Gastroesophageal sphincter (tissue), 3 donors: ENCODE data around the gene FES.

Experiments
- EP300 ChIP-seq: sonication (generic); formaldehyde crosslinking; IDR thresholded peaks from one replicate; pipeline ENCODE4 v1.6.1; 2017; ENCODE audit warnings: antibody characterized with exemption, mild to moderate bottlenecking
- POLR2A ChIP-seq, 2 donors: fragments of 450-650 bp; IDR thresholded peaks; one replicate each; pipeline ENCODE4 v1.6.1; 2017; ENCODE audit warnings: antibody characterized with exemption in 2 of 2, mild to moderate bottlenecking in 2 of 2, moderate library complexity in 1 of 2
- POLR2AphosphoS5 ChIP-seq: sonication (generic); formaldehyde crosslinking; IDR thresholded peaks from one replicate; pipeline ENCODE4 v1.6.1; 2017; ENCODE audit warnings: antibody characterized with exemption
- TF ChIP-seq, protein P1 (sequence below), 4 experiments: fragments of 200-600 bp in 2 of 4; fragments of 450-650 bp in 2 of 4; sonication (generic) in 1 of 4; IDR thresholded peaks; one replicate each; pipeline ENCODE4 v1.5.1; 2017 to 2019; ENCODE audit warnings: antibody characterized with exemption in 4 of 4, mild to moderate bottlenecking in 2 of 4, moderate library complexity in 2 of 4

GRCh38 chr15:90887037-90887481 is 2.8 kb downstream of the FES start:
- TF ChIP-seq, protein P1, sequence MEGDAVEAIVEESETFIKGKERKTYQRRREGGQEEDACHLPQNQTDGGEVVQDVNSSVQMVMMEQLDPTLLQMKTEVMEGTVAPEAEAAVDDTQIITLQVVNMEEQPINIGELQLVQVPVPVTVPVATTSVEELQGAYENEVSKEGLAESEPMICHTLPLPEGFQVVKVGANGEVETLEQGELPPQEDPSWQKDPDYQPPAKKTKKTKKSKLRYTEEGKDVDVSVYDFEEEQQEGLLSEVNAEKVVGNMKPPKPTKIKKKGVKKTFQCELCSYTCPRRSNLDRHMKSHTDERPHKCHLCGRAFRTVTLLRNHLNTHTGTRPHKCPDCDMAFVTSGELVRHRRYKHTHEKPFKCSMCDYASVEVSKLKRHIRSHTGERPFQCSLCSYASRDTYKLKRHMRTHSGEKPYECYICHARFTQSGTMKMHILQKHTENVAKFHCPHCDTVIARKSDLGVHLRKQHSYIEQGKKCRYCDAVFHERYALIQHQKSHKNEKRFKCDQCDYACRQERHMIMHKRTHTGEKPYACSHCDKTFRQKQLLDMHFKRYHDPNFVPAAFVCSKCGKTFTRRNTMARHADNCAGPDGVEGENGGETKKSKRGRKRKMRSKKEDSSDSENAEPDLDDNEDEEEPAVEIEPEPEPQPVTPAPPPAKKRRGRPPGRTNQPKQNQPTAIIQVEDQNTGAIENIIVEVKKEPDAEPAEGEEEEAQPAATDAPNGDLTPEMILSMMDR (IDR thresholded peaks at IDR 0.05), result no peak
- TF ChIP-seq POLR2A (IDR thresholded peaks at IDR 0.05), result no peak
- TF ChIP-seq EP300, result no peak
- no peak for TF ChIP-seq POLR2AphosphoS5
